HG02642 (cell line): ENCODE measurements around the gene SMAD4.
A peak's percentile ranks its signal among the peaks of the same experiment; 100 is the strongest.
"Not testable (repeated sequence)": the region's sequence is repeated elsewhere in the genome, so short reads cannot be mapped to it uniquely, and the experiment has no call there.

Experiments used
- ATAC-seq: cut with Tn5 transposase; IDR thresholded peaks from one replicate; pipeline ENCODE4 v1.9.1; 2021; ENCODE audit warnings: mild to moderate bottlenecking; ENCODE audit not compliant: unreplicated experiment, poor library complexity

SMAD4 gene

DNA sequence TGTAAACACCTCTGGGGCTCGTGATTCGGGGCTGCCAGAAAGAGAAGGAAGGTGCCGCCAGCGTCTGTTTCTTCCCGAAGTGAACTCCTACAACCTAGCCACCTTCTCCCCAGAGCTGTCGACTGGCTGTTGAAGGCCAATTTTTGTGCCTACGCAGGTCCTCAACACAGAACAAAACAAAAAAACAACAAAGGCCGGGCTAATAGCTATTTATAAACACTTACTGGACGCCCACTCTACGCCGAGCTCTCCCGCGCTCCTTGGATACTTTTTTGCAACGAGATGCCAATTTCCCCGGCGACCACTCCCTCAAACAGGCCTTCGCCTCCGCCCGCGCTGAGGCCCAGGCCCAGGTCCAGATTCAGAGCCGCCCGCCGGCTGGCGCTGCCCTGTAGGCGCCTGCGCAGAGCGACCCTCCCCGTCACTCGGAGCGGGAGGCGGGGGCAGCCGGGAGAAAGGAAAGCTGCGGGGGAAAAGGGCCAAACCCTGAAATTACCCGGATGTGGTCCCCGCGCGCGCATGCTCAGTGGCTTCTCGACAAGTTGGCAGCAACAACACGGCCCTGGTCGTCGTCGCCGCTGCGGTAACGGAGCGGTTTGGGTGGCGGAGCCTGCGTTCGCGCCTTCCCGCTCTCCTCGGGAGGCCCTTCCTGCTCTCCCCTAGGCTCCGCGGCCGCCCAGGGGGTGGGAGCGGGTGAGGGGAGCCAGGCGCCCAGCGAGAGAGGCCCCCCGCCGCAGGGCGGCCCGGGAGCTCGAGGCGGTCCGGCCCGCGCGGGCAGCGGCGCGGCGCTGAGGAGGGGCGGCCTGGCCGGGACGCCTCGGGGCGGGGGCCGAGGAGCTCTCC lies at the start of gene SMAD4:
TSS of gene SMAD4 (plus strand) at position 520 of the 843 bp plus-strand sequence. CDS start 16,834 bp downstream, outside the sequence.
- ATAC-seq: peak; percentile 87

DNA sequence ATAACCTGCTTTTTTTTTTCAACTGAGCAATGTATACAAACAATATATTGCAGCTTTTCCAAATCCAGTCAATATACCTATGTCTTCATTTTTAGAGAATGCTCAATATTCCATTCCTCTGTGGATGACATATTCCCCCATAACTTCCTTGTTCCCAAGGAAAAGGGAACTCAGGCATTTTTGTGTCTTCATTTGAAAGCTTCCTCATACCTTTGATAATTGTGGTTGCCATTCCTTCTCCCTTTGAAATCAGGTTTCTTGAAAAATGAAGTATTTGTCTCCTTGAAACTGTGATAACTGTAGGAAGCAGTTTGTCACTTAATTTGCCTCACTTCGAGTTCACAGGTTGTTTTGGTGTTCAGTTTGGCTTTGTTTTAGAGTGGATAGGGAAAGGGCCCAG lies 48.6 kb upstream of the SMAD4 start:
- ATAC-seq: no peak

DNA sequence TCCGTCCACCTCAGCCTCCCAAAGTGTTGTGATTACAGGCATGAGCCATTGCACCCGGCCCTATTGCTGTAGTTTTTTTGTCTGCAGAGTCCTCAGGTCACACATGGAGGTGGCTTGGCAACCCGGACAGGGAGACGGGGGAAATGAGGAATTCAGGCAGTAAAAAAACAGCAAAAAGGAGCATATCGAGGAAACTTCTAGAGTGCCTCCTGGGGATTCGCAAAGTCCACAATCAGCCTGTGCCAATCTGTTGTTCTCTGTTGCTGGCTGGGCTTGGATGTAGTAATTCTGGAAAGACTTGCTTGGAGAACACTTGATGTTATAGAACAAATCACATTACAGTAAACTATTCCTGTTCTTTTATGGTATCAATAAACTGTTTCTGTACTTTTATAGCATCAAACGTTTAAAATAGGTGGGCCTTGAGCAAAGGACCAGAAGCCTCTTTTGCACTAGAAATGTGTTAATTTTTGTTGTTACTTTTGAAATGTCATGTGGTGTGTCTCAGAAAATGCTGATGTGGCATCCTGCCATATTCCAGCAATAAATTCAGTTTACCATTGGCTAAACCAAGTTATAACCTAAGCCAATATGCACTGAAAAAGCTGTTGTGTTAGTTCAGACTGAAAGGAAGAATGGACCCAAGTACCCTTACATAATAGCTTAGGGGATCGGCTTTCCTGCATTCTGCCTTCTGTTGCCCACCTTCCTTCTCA lies 47.8 kb upstream of the SMAD4 start:
- ATAC-seq: no peak

DNA sequence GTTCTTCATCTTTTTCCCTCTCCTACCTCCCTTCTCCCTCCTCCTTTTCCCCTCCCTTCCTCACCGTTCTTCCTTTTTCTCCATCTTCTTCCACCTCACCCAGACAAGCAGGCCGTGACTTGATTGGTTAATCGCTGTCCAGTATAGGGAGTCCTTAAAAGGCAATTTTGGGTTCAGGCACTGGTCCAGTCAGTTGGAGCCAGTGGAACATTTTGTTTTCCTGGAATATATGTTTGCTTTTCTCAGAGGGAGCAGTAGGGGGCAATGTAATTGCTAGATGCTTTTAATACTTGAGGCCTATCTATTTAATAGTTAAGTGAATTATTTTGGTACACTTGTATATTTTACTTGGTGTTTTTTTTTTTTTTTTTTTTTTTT lies 47.2 kb upstream of the SMAD4 start:
- no peak for ATAC-seq

DNA sequence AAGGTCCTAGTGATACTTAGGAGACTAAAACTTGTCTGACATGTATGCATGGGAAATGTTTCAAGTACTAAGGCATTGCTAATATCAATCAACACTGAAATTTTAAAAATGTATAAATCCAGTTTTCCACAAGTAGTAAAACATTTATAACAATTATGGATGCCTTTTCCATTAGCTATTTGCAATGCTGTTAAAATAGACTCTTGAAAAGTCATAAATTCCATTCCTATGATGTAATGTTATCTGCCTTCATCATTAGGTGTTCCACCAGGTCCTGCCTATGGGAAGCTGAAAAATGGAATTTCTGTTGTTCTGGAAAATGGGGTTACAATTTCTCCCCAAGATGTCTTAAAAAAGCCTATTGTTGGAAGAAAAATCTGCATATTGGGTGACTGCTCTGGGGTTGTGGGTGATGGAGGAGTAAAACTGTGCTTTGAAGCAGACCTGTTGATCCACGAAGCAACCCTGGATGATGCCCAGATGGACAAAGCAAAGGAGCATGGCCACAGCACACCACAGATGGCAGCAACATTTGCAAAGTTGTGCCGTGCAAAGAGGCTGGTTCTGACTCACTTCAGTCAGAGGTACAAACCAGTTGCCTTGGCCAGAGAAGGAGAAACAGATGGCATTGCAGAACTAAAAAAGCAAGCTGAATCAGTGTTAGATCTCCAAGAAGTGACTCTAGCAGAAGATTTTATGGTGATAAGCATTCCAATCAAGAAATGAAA lies 43.5 kb upstream of the SMAD4 start:
- ATAC-seq: no peak

DNA sequence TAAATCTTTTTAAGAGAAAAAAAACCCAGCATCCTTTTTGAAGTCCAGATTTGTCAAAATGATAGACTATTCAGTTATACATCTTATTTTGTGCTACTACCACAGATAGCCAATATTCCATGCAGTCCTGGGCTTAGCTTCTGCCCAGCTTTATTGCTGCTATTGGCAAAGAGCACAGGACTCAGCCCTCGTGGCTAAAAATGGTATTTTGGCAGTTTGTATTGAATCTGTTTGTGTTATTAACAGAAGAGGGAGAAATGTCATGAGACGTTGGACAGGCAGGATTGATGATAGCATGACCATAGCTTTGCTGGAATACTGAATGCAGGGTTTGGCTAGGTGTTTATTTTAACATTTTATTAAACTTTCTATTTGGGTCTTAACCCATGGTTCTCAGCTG lies 42.8 kb upstream of the SMAD4 start:
- ATAC-seq: no peak

DNA sequence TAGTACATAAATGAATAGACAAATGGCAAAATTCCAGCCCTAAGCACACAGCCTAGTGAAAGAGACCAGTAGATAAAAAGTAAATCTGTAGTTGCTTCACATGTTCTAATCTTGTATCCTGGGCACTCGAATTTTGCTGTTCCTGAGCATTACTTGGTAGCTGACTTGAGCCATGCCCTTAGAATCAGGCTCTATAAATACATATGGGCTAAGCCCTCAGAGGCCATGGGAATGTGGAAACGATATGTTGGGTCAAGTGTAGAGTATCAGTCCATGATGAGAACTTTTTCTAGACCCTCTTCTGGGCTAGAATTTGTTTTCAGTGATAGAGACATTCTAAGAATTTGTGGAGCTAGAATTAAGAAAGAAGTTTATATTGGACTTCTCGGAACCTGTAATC lies 40.3 kb upstream of the SMAD4 start:
- no peak for ATAC-seq

DNA sequence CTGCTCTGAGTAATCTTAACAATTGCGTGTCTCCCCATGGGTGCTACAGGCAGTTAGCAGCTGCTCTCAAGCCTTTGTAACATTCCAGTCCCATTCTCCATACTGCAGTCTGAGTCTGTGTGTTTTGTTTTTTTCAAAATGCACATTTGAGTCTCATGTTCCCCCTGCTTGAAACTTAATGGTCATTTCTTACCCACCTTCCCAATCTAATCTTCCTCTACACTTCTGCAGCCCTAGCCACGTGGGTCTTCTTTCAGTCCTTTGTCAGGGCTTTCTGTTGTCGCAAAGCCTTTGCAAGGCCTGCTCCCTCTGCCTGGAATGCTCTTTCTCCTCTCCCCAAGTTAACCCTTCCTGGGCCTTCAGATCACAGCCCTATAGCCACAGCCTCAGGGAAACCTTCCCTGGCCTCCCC lies 37.7 kb upstream of the SMAD4 start:
- ATAC-seq: no peak

DNA sequence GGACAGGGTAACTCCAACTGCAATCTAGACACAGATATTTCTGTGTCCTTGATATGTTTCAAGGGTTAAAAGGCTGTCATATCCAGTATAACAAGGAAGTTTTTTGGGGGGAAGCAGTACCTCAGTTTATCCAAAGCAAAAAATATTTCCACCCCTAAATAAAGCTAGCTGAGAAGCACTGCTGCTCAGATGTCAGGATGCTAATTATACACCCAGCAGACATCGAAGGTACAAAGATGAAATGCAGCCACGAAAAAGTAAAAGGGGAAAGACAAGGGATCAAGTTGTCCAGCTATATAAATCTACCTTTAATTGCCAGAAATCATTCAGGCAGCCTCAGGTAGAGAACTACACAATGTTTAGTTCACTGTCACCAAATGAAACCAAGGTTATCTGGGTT lies 36.0 kb upstream of the SMAD4 start:
- ATAC-seq: no peak

DNA sequence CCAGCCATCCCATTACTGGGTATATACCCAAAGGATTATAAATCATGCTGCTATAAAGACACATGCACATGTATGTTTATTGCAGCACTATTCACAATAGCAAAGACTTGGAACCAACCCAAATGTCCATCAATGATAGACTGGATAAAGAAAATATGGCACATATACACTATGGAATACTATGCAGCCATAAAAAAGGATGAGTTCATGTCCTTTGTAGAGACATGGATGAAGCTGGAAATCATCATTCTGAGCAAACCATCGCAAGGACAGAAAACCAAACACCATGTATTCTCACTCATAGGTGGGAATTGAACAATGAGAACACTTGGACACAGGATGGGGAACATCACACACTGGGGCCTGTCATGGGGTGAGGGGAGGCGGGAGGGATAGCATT lies 26.8 kb upstream of the SMAD4 start:
- ATAC-seq: not testable (repeated sequence)

DNA sequence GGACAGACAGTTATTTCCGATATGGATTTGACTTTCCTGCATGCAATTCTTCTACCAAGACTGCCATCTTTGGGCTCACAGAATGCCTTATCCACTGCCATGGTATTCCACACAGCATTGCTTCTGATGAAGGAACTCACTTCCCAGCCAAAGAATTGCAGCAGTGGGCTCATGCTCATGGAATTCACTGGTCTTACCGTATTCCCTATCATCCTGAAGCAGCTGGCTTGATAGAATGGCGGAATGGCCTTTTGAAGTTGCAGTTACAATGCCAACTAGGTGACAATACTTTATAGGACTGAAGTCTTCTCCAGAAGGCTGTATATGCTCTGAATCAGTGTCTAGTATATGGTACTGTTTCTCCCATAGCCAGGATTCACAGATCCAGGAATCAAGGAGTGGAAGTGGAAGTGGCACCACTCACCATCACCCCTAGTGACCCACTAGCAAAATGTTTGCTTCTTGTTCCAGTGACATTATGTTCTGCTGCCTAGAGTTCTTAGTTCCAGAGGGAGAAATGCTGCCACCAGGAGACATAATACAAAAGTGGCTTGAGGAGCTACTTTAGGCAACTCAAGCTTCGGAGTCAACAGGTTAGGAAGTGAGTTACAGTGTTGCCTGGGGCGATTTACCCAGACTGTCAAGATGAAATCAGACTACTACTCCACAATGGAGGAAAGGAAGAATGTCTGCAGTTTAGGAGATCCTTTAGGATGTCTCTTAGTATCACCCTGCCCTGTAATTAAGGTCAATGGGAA lies 23.8 kb upstream of the SMAD4 start:
- no peak for ATAC-seq

DNA sequence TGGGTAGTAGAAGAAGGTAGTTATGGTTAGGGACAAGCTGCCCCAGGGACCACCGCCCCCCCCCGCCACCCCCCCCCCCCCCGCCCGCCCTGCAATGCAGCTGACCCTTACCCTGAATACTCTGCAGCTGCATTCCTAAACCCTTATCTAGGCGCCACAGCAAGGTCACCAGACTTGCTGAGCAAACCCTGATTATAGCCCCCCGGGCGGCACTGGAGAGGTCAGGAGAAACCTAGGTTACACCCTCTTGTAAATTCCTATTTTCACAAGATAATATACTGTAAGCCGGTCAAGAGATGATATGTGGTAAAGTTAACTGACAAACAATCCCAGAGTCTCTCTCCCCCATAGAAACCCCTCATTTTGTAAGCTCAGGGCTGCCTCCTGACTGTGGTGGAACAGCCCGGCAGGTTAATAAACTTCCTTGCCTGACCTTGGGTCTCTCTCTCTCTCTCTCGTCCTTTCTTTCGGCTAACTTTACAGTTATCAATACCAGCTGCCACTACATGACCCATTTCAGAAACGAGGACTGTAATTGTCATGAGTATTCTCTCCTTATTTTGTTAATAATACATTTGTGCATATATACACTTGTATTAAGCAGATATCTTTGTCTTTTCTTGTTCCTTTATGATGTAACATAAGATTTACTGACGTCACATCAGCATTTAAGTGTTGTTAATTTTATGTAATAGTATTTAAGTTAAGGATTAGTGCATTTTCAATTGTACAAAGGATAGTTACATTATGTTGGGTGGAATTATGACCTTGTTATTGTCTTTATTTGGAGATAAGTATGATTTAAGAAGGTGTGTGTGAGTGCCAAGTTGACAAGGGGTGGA lies 22.8 kb upstream of the SMAD4 start:
- ATAC-seq: no peak

DNA sequence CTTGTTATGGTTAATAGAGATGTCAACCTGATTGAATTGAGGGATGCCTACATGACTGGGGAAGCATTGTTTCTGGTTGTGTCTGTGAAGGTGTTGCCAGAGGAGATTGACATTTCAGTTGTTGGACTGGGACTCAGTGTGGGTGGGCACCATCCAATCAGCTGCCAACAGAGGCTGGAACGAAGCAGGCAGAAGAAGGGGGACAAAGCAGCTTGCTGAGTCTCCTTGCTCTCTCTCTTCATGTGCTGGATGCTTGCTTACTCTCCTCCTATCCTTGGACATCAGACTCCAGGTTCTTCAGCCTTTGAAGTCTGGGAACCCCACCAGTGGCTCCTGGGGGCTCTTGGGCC lies 22.2 kb upstream of the SMAD4 start:
- ATAC-seq: no peak

DNA sequence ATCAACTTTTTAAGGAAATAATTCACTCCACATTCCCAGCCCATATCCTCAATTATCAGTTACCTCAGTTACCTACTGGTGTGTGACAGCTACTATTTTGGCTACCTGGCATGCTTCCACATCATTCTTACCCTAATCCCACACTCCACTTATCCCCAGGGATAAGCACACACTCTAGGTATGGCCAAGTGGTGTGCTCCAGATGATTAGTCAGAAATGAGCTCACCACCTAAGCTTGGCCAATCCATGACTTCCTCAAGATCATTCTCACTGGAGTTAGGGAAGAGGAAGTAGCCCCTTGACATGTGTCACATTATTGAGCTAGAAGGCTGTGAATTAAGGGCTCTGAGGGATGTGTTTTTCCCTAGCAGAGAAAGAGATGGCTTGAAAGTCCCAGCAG lies 20.9 kb upstream of the SMAD4 start:
- ATAC-seq: no peak

DNA sequence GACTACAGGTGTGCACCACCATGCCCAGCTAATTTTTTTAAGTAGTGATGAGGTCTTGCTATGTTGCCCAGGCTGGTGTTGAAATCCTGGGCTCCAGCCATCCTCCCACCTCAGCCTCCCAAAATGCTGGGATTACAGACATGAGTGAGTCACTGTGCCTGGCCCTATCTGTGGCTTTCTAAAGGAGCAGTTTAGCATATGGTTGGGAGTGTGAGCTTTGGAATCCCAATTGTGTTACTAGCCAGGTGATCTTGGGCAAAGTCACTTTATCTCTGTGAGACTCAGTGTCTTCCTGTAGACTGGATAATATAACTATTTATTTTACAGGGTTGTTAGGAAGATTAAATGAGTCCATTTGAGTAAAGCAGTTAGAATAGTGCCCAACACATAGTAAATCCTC lies 19.8 kb upstream of the SMAD4 start:
- ATAC-seq: no peak

DNA sequence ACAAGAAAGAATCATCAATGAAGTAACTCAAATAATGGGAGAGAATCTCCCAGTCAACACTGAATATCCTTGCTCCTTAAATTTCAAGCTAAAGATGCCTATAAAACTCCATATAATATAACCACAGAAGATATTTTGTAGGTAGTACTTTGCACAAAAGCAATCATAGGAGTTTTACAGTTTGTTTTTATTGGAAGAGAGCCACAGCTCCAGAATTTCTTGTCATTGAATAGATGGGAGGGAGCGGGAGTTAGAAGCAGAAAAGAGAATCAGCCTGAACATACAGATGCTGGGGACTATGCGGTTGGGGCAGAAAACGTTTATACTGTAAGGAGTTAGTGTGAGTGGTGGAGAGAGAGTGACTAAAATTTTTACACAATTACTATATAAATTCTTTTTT lies 18.3 kb upstream of the SMAD4 start:
- no peak for ATAC-seq

DNA sequence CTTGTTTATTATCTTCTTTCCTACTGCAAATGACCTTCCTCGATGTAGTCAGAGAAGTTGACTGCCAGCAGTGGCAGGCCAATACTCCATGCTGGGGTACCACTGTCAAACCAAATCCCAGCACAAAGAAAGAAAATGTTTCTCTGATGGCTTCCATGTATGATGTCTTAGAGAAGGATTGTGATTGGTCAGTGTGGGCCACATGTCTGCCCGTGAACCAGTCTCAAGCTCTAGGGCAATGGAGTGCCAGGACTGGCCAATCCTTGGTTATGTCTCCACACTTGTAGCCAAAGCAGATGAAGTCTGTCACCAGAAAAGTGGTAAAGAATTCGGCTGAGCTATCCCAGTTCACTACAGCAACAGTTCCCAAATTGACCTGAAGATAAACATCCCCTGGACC lies 17.6 kb upstream of the SMAD4 start:
- ATAC-seq: no peak

DNA sequence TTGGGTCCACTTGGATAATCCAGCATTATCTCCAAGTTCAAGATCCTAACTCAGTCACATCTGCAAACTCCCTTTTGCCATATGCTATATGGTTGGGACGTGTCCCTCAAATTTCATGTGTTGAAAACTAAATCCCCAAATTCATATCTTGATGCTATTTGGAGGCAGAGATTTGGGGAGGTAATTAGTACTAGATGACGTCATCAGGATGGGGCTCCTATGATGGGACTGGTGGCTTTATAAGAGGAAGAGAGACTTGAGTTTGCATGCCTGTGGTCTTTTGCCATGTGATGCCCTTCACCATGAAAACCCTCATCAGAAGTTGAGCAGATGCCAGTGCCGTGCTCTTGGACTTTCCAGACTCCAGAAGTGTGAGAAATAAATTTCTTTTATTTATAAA lies 16.8 kb upstream of the SMAD4 start:
- no peak for ATAC-seq

DNA sequence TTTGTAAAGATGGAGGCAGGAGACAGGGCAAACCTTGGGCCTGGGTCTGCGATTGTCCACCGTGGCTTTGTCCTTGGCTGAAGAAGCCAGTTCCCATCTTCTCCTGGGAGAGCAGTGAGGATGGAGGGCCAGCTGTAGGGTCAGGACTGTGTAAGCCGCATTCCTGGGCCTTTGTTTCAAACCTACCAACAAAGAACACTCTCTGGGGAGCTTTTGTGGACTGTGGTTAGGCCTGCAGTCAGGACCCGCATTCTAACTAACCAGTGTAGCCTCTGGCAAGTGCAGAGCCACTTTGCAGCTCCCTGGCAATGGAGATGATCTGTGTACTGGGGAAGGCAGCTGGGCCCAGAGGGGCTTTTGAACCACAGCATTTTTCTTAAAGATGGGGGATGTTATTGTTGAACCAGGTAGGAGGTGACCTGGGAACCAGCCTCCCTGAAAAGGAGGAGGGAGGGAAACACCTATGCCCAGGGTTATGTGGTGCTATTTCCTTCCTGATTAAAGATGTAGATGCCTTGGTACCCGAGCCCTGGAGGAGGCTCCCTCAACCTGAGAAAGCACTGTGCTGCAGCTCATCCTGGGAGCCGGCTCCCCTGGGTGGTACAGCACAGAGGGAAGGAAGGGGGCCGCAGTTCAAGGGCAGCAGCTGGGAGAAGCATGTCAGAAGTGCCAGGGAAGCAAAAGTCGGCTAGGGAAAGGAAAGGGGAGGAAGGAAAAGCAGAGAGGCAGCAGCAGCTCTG lies 12.7 kb upstream of the SMAD4 start:
- no peak for ATAC-seq
